Activated CD4-positive, CD25-positive, alpha-beta regulatory T cell treated with anti-CD3 and anti-CD28 coated beads, Interleukin-2, amount 50 U/mL, for 72 hours (primary cell): Measurements from ENCODE around the gene GALR1.

Experiments used
- DNase-seq: peaks from one replicate; pipeline ENCODE4 v3.0.0; 2021

GALR1 gene

GRCh38 chr18:77321823-77322805 is 72.5 kb downstream of the GALR1 start:
- no peak for DNase-seq

- DNase-seq = no peak
Measured at GRCh38 chr18:77323640-77324299, 74.1 kb downstream of the GALR1 start.
